ENCODE data around the gene AMHR2. TPM values are rescaled to one million over a fixed set of nuclear protein-coding genes. Genes with fewer than 3 reads are reported as not detected.
"Not testable (repeated sequence)": the region's sequence is repeated elsewhere in the genome, so short reads cannot be mapped to it uniquely, and the experiment has no call there.

AMHR2 gene
- total RNA-seq, 1 experiment from 2014 or later = not detected

- BruUV-seq (replicated peaks) = no TSS peak
- ChIA-PET CTCF (no interaction called here), POLR2A (ENCODE audit: low non-redundant PET) (no interaction called here)
- TF ChIP-seq CTCF (conservative IDR thresholded peaks at IDR 0.05; ENCODE audit: low read depth, low read length) (no peak), EZH2 (IDR thresholded peaks at IDR 0.05; ENCODE audit: borderline replicate concordance, low read depth, low read length, poor library complexity, severe bottlenecking) (no peak)
- no peak for DNase-seq (ENCODE audit: low spot score)
- peaks cover 7% of the 10 kb centered on the region for H3K36me3 ChIP-seq (ENCODE audit: insufficient read depth, low read length, poor library complexity, severe bottlenecking)
- H3K27me3 ChIP-seq (replicated peaks; ENCODE audit: insufficient read depth, low read depth, low read length, poor library complexity) = no peaks in the 10 kb centered on the region
- intact Hi-C loops (cut with micrococcal nuclease; ENCODE audit: unreplicated experiment) = no loop called here
- H3K4me1 ChIP-seq (ENCODE audit: insufficient read depth, low read length, poor library complexity, severe bottlenecking) = no peaks in the 10 kb centered on the region
- no peak overlapping the region for H3K27ac ChIP-seq (ENCODE audit: low read depth, low read length, poor library complexity, severe bottlenecking)
- no peaks in the 10 kb centered on the region for H3K9me3 ChIP-seq (ENCODE audit: low read depth, low read length, poor library complexity, severe bottlenecking)
- H3K4me3 ChIP-seq (ENCODE audit: low read depth, low read length, poor library complexity, severe bottlenecking) = no peak overlapping the region
These were observed 23.8 kb upstream of the AMHR2 start for GRCh38 chr12:53399896-53400295.

GRCh38 chr12:53402351-53402750 lies 21.3 kb upstream of the AMHR2 start:
- BruUV-seq (replicated peaks); H3K4me3 ChIP-seq (ENCODE audit: low read depth, low read length, poor library complexity, severe bottlenecking); CTCF ChIA-PET; H3K4me1 ChIP-seq (ENCODE audit: insufficient read depth, low read length, poor library complexity, severe bottlenecking); H3K27me3 ChIP-seq (replicated peaks; ENCODE audit: insufficient read depth, low read depth, low read length, poor library complexity); intact Hi-C loops (cut with micrococcal nuclease; ENCODE audit: unreplicated experiment); H3K27ac ChIP-seq (ENCODE audit: low read depth, low read length, poor library complexity, severe bottlenecking); H3K9me3 ChIP-seq (ENCODE audit: low read depth, low read length, poor library complexity, severe bottlenecking); DNase-seq (ENCODE audit: low spot score): not testable (repeated sequence)
- POLR2A ChIA-PET (ENCODE audit: low non-redundant PET) = interaction anchor here (0.6 kb wide), 1 partner anchor 11 kb away, joined by 6 read pairs; no protein-coding TSS in a partner anchor
- H3K36me3 ChIP-seq (ENCODE audit: insufficient read depth, low read length, poor library complexity, severe bottlenecking) = peaks cover 18% of the 10 kb centered on the region

- H3K36me3 ChIP-seq (ENCODE audit: insufficient read depth, low read length, poor library complexity, severe bottlenecking) = peaks cover 18% of the 10 kb centered on the region
- no peak for DNase-seq (ENCODE audit: low spot score)
- BruUV-seq (replicated peaks) = no TSS peak
- H3K4me1 ChIP-seq (ENCODE audit: insufficient read depth, low read length, poor library complexity, severe bottlenecking) = no peaks in the 10 kb centered on the region
- POLR2A ChIA-PET (ENCODE audit: low non-redundant PET) = interaction anchor here (0.6 to 0.7 kb wide), 2 partner anchors 11 to 23 kb away, joined by 6 to 8 read pairs; no protein-coding TSS in a partner anchor
- H3K27me3 ChIP-seq (replicated peaks; ENCODE audit: insufficient read depth, low read depth, low read length, poor library complexity) = no peaks in the 10 kb centered on the region
- H3K4me3 ChIP-seq (ENCODE audit: low read depth, low read length, poor library complexity, severe bottlenecking) = no peak overlapping the region
- TF ChIP-seq CTCF (conservative IDR thresholded peaks at IDR 0.05; ENCODE audit: low read depth, low read length) = no peak
- no peaks in the 10 kb centered on the region for H3K9me3 ChIP-seq (ENCODE audit: low read depth, low read length, poor library complexity, severe bottlenecking)
- H3K27ac ChIP-seq (ENCODE audit: low read depth, low read length, poor library complexity, severe bottlenecking) = no peak overlapping the region
- intact Hi-C loops (cut with micrococcal nuclease; ENCODE audit: unreplicated experiment) = no loop called here
- CTCF ChIA-PET = no interaction called here
These were observed 20.8 kb upstream of the AMHR2 start for GRCh38 chr12:53402871-53403270.

- no peak for TF ChIP-seq CTCF (conservative IDR thresholded peaks at IDR 0.05; ENCODE audit: low read depth, low read length)
- H3K4me3 ChIP-seq (ENCODE audit: low read depth, low read length, poor library complexity, severe bottlenecking) = no peak overlapping the region
- ChIA-PET CTCF (interaction anchor here (0.7 to 1.1 kb wide), 2 partner anchors 11 to 99 kb away, joined by 3 read pairs; no protein-coding TSS in a partner anchor), POLR2A (ENCODE audit: low non-redundant PET) (no interaction called here)
- intact Hi-C loops (cut with micrococcal nuclease; ENCODE audit: unreplicated experiment) = no loop called here
- H3K27me3 ChIP-seq (replicated peaks; ENCODE audit: insufficient read depth, low read depth, low read length, poor library complexity) = no peaks in the 10 kb centered on the region
- peaks cover 42% of the 10 kb centered on the region for H3K4me1 ChIP-seq (ENCODE audit: insufficient read depth, low read length, poor library complexity, severe bottlenecking)
- no peak for DNase-seq (ENCODE audit: low spot score)
- BruUV-seq (replicated peaks) = no TSS peak
- peak overlapping the region; percentile 42 for H3K27ac ChIP-seq (ENCODE audit: low read depth, low read length, poor library complexity, severe bottlenecking)
- H3K36me3 ChIP-seq (ENCODE audit: insufficient read depth, low read length, poor library complexity, severe bottlenecking) = peaks cover 44% of the 10 kb centered on the region
- no peaks in the 10 kb centered on the region for H3K9me3 ChIP-seq (ENCODE audit: low read depth, low read length, poor library complexity, severe bottlenecking)
These were observed 12.7 kb upstream of the AMHR2 start for GRCh38 chr12:53410951-53411350.
